GM18526 (cell line): Measurements from ENCODE around the gene CXCL3.

ENCODE experiments used
- POLR2A ChIP-seq: IDR thresholded peaks from 3 replicates; pipeline ENCODE4 v1.6.1; 2011; ENCODE audit not compliant: insufficient read length; ENCODE audit errors: extremely low read depth

The CXCL3 gene

GRCh38 chr4:74004668-74005067 lies 33.8 kb downstream of the CXCL3 start:
- TF ChIP-seq POLR2A, result no peak

- TF ChIP-seq POLR2A, result no peak
These were observed 38.2 kb downstream of the CXCL3 start for GRCh38 chr4:74000301-74000700.

GRCh38 chr4:73998040-73999011 lies 40.2 kb downstream of the CXCL3 start, which contains the start of gene CXCL5:
CXCL5 (minus strand) TSS chr4:73998677; CDS start chr4:73998581, 96 bp downstream.
- TF ChIP-seq POLR2A, result no peak

GRCh38 chr4:73992050-73992449 lies 46.4 kb downstream of the CXCL3 start:
- TF ChIP-seq POLR2A, result no peak

- no peak for TF ChIP-seq POLR2A
These were observed 46.8 kb downstream of the CXCL3 start for GRCh38 chr4:73991742-73992000.

GRCh38 chr4:73990988-73991741 lies 47.3 kb downstream of the CXCL3 start:
- TF ChIP-seq POLR2A, result no peak

- no peak for TF ChIP-seq POLR2A
These were observed 48.6 kb downstream of the CXCL3 start for GRCh38 chr4:73989928-73990327.

GRCh38 chr4:73989031-73989430 lies 49.5 kb downstream of the CXCL3 start:
- TF ChIP-seq POLR2A, result no peak

- TF ChIP-seq POLR2A, result no peak
These were observed 50.4 kb downstream of the CXCL3 start, which contains the start of gene PPBP for GRCh38 chr4:73988061-73988460. PPBP (minus strand) TSS chr4:73988190; CDS start chr4:73988103, 87 bp downstream.
